SK-N-SH (cell line): ENCODE measurements around the gene ATM. TPM values are rescaled to one million over a fixed set of nuclear protein-coding genes. Genes with fewer than 3 reads are reported as not detected.

Experiments used
- CTCF ChIA-PET: fragments of 300-600, 350-600 bp; formaldehyde crosslinking; extraction: SDS; loops from one replicate; lab custom pipeline; 2021; lab: Yijun Ruan, JAX
- POLR2A ChIA-PET: fragments of 350-600 bp; sonication (Branson Sonifier 250); formaldehyde crosslinking; extraction: SDS; loops from one replicate; lab custom pipeline; 2020; ENCODE audit warnings: antibody characterized with exemption, inconsistent platforms; lab: Yijun Ruan, JAX
- DNase-seq: peaks from one replicate; pipeline ENCODE4 v3.0.0; 2012
- H2AFZ ChIP-seq: fragments of 200-600 bp; sonication (generic); 2 replicates; pipeline ENCODE4 v1.8.1; 2016; ENCODE audit warnings: antibody characterized with exemption, mild to moderate bottlenecking, low read depth
- H3F3A ChIP-seq: fragments of 200-600 bp; sonication (generic); replicated peaks from 2 replicates; pipeline ENCODE3; 2016; ENCODE audit warnings: antibody characterized with exemption, mild to moderate bottlenecking; ENCODE audit not compliant: insufficient read depth
- H3K27ac ChIP-seq, 2 experiments: fragments of 200-500 bp in 1 of 2; fragments of 200-600 bp in 1 of 2; sonication (Bioruptor generic) in 1 of 2; sonication (generic), shearing (Covaris generic) in 1 of 2; 2 replicates each; pipeline versions ENCODE4 v1.5.1 to v1.6.1; 2014 to 2016; ENCODE audit warnings: low read depth in 2 of 2, inconsistent platforms in 1 of 2, low read length in 1 of 2, mild to moderate bottlenecking in 1 of 2, mixed read lengths in 1 of 2
- H3K27me3 ChIP-seq: fragments of 200-600 bp; sonication (generic), shearing (Covaris generic); 2 replicates; pipeline ENCODE4 v1.6.1; 2016; ENCODE audit warnings: mixed run types; ENCODE audit not compliant: insufficient read depth
- H3K36me3 ChIP-seq, 2 experiments: fragments of 200-500 bp in 1 of 2; fragments of 200-600 bp in 1 of 2; sonication (Bioruptor generic) in 1 of 2; sonication (generic) in 1 of 2; replicated peaks in 1 of 2; 2 replicates each; pipeline versions ENCODE3 to v1.5.1; 2014 to 2016; ENCODE audit warnings: low read length in 1 of 2, mild to moderate bottlenecking in 1 of 2; ENCODE audit not compliant: insufficient read depth in 2 of 2, control insufficient read depth in 1 of 2
- H3K4me1 ChIP-seq, 2 experiments: fragments of 200-500 bp in 1 of 2; fragments of 200-600 bp in 1 of 2; sonication (Bioruptor generic) in 1 of 2; sonication (generic), shearing (Covaris generic) in 1 of 2; 2 replicates each; pipeline versions ENCODE4 v1.5.1 to v1.6.1; 2014 to 2016; ENCODE audit warnings: low read depth in 1 of 2, low read length in 1 of 2, mixed run types in 1 of 2; ENCODE audit not compliant: insufficient read depth in 2 of 2, control insufficient read depth in 1 of 2
- H3K4me2 ChIP-seq: fragments of 200-600 bp; sonication (generic), shearing (Covaris generic); 2 replicates; pipeline ENCODE4 v1.6.1; 2017; ENCODE audit warnings: mixed run types
- H3K4me3 ChIP-seq, 2 experiments: fragments of 200-500 bp in 1 of 2; fragments of 200-600 bp in 1 of 2; sonication (Bioruptor generic) in 1 of 2; sonication (generic), shearing (Covaris generic) in 1 of 2; 2 replicates each; pipeline versions ENCODE4 v1.5.1 to v1.8.1; 2014 to 2016; ENCODE audit warnings: low read depth in 2 of 2, inconsistent platforms in 1 of 2, low read length in 1 of 2, mild to moderate bottlenecking in 1 of 2, mixed read lengths in 1 of 2, moderate library complexity in 1 of 2
- H3K79me2 ChIP-seq: fragments of 200-600 bp; sonication (generic); 2 replicates; pipeline ENCODE4 v1.8.1; 2017; ENCODE audit warnings: mild to moderate bottlenecking; ENCODE audit not compliant: insufficient read depth
- H3K9ac ChIP-seq: fragments of 200-600 bp; sonication (generic); 2 replicates; pipeline ENCODE4 v1.6.1; 2017; ENCODE audit warnings: mixed run types
- H3K9me2 ChIP-seq: fragments of 200-600 bp; sonication (generic); 2 replicates; pipeline ENCODE4 v1.6.1; 2017; ENCODE audit warnings: mixed run types
- H3K9me3 ChIP-seq: fragments of 200-600 bp; sonication (generic); 2 replicates; pipeline ENCODE4 v1.6.1; 2017; ENCODE audit warnings: mixed run types, mild to moderate bottlenecking, moderate library complexity
- H4K20me1 ChIP-seq: fragments of 200-600 bp; sonication (generic); 2 replicates; pipeline ENCODE4 v1.6.1; 2017; ENCODE audit warnings: mild to moderate bottlenecking, mixed run types; ENCODE audit not compliant: insufficient read depth
- CHD2 ChIP-seq: fragments of 150-350 bp; IDR thresholded peaks from 2 replicates; pipeline ENCODE4 v1.6.1; 2018; ENCODE audit warnings: low read length; ENCODE audit not compliant: partially characterized antibody
- ELF1 ChIP-seq: IDR thresholded peaks from 2 replicates; pipeline ENCODE4 v1.4.0; 2012
- EP300 ChIP-seq, 2 experiments: IDR thresholded peaks; 2 replicates each; pipeline versions ENCODE4 v1.4.0 to v1.6.1; 2012; ENCODE audit warnings: borderline replicate concordance in 1 of 2, low read depth in 1 of 2, low read length in 1 of 2
- FOXM1 ChIP-seq: IDR thresholded peaks from 2 replicates; pipeline ENCODE4 v1.4.0; 2012; ENCODE audit warnings: low read depth, mild to moderate bottlenecking
- GABPA ChIP-seq: IDR thresholded peaks from 2 replicates; pipeline ENCODE4 v1.4.0; 2012; ENCODE audit warnings: low read depth, mild to moderate bottlenecking
- GATA2 ChIP-seq: sonication (generic); formaldehyde crosslinking; IDR thresholded peaks from 2 replicates; pipeline ENCODE4 v1.5.0; 2020; ENCODE audit warnings: mild to moderate bottlenecking, missing genetic modification reagents
- JUND ChIP-seq: IDR thresholded peaks from 2 replicates; pipeline ENCODE4 v1.4.0; 2012
- MEF2A ChIP-seq: IDR thresholded peaks from 2 replicates; pipeline ENCODE4 v1.4.0; 2012; ENCODE audit warnings: low read depth, borderline replicate concordance
- MXI1 ChIP-seq: IDR thresholded peaks from 2 replicates; pipeline ENCODE4 v1.6.1; 2012; ENCODE audit warnings: mild to moderate bottlenecking, low read depth, low read length, improper control_type of control experiment
- NFIC ChIP-seq: IDR thresholded peaks from 2 replicates; pipeline ENCODE4 v1.4.0; 2012; ENCODE audit warnings: borderline replicate concordance
- NRF1 ChIP-seq: IDR thresholded peaks from 2 replicates; pipeline ENCODE4 v1.6.1; 2012; ENCODE audit warnings: low read depth, mild to moderate bottlenecking, low read length
- RXRA ChIP-seq: IDR thresholded peaks from 2 replicates; pipeline ENCODE4 v1.4.0; 2012; ENCODE audit warnings: low read depth, mild to moderate bottlenecking, borderline replicate concordance
- SIN3A ChIP-seq: IDR thresholded peaks from 2 replicates; pipeline ENCODE4 v1.6.1; 2012; ENCODE audit warnings: low read depth, mild to moderate bottlenecking, low read length, moderate library complexity, borderline replicate concordance
- SMC3 ChIP-seq: IDR thresholded peaks from 2 replicates; pipeline ENCODE4 v1.6.1; 2012; ENCODE audit warnings: low read depth, low read length, improper control_type of control experiment
- TAF1 ChIP-seq: IDR thresholded peaks from 2 replicates; pipeline ENCODE4 v1.6.1; 2012; ENCODE audit warnings: low read depth, mild to moderate bottlenecking, low read length, moderate library complexity, borderline replicate concordance
- TCF12 ChIP-seq: IDR thresholded peaks from 2 replicates; pipeline ENCODE4 v1.4.0; 2012
- TEAD4 ChIP-seq: IDR thresholded peaks from 2 replicates; pipeline ENCODE4 v1.4.0; 2012; ENCODE audit warnings: mild to moderate bottlenecking, borderline replicate concordance; ENCODE audit not compliant: insufficient read depth
- WGBS: methylation state at CpG from one replicate; pipeline ENCODE4 v1.1.6; 2017; ENCODE audit warnings: low lambda C conversion rate; 5-methylcytosine and 5-hydroxymethylcytosine counted together
- polyA plus RNA-seq, 3 experiments: library from polyadenylated mRNA; depleted of rRNA; stranded (reverse); fragments of >200 nt; gene quantifications; 2 replicates each; pipeline ENCODE4 v1.2.3, GENCODE V29; 2012
- TF ChIP-seq, protein P1 (sequence below): IDR thresholded peaks from 2 replicates; pipeline ENCODE4 v1.6.1; 2012; ENCODE audit warnings: mild to moderate bottlenecking, low read depth, low read length, moderate library complexity
- TF ChIP-seq, protein P2 (sequence below): fragments of 150-350 bp; IDR thresholded peaks from 2 replicates; pipeline ENCODE4 v1.6.1; 2016; ENCODE audit warnings: mild to moderate bottlenecking, low read depth, low read length
- TF ChIP-seq, protein P3 (sequence below): IDR thresholded peaks from 2 replicates; pipeline ENCODE4 v1.4.0; 2012; ENCODE audit warnings: low read depth, borderline replicate concordance

ATM gene
- polyA plus RNA-seq, 1 of the 3 experiments (the other 2 are of a cell fraction): 14.1 TPM

- Histone ChIP-seq H3K9me3 (no peaks in the 10 kb centered on the region), H3K27me3 (no peaks in the 10 kb centered on the region), H3K4me1 (no peaks in the 10 kb centered on the region; a peak in 1 of 4 replicates), H3K79me2 (peaks cover 94% of the 10 kb centered on the region), H2AFZ (no peak overlapping the region), H3K4me3 (no peak overlapping the region), H3K4me2 (no peak overlapping the region), H3K36me3 (peaks cover 18 to 34% of the 10 kb centered on the region in 2 experiments), H4K20me1 (no peaks in the 10 kb centered on the region), H3F3A (no peaks in the 10 kb centered on the region), H3K9me2 (no peaks in the 10 kb centered on the region), H3K27ac (no peak overlapping the region), H3K9ac (no peak overlapping the region)
- POLR2A ChIA-PET: no interaction called here
- WGBS: 82% methylated on average over 2 of the region's 2 CpGs
- no peak for DNase-seq
- CTCF ChIA-PET: no interaction called here
- TF ChIP-seq, protein P1, sequence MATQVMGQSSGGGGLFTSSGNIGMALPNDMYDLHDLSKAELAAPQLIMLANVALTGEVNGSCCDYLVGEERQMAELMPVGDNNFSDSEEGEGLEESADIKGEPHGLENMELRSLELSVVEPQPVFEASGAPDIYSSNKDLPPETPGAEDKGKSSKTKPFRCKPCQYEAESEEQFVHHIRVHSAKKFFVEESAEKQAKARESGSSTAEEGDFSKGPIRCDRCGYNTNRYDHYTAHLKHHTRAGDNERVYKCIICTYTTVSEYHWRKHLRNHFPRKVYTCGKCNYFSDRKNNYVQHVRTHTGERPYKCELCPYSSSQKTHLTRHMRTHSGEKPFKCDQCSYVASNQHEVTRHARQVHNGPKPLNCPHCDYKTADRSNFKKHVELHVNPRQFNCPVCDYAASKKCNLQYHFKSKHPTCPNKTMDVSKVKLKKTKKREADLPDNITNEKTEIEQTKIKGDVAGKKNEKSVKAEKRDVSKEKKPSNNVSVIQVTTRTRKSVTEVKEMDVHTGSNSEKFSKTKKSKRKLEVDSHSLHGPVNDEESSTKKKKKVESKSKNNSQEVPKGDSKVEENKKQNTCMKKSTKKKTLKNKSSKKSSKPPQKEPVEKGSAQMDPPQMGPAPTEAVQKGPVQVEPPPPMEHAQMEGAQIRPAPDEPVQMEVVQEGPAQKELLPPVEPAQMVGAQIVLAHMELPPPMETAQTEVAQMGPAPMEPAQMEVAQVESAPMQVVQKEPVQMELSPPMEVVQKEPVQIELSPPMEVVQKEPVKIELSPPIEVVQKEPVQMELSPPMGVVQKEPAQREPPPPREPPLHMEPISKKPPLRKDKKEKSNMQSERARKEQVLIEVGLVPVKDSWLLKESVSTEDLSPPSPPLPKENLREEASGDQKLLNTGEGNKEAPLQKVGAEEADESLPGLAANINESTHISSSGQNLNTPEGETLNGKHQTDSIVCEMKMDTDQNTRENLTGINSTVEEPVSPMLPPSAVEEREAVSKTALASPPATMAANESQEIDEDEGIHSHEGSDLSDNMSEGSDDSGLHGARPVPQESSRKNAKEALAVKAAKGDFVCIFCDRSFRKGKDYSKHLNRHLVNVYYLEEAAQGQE: no peak
- TF ChIP-seq SMC3: no peak
- TF ChIP-seq CHD2: no peak
- TF ChIP-seq RXRA: no peak
- no peak for TF ChIP-seq SIN3A
- no peak for TF ChIP-seq ELF1
- no peak for TF ChIP-seq EP300 (IDR thresholded peaks at IDR 0.05; ENCODE audit: borderline replicate concordance in 1 of 2, low read depth in 1 of 2, low read length in 1 of 2)
- TF ChIP-seq, protein P2, sequence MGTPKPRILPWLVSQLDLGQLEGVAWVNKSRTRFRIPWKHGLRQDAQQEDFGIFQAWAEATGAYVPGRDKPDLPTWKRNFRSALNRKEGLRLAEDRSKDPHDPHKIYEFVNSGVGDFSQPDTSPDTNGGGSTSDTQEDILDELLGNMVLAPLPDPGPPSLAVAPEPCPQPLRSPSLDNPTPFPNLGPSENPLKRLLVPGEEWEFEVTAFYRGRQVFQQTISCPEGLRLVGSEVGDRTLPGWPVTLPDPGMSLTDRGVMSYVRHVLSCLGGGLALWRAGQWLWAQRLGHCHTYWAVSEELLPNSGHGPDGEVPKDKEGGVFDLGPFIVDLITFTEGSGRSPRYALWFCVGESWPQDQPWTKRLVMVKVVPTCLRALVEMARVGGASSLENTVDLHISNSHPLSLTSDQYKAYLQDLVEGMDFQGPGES: no peak
- no peak for TF ChIP-seq MEF2A
- TF ChIP-seq TEAD4: no peak
- no peak for TF ChIP-seq TCF12
- no peak for TF ChIP-seq NRF1
- no peak for TF ChIP-seq GABPA
- TF ChIP-seq MXI1: no peak
- TF ChIP-seq GATA2: no peak
- TF ChIP-seq, protein P3, sequence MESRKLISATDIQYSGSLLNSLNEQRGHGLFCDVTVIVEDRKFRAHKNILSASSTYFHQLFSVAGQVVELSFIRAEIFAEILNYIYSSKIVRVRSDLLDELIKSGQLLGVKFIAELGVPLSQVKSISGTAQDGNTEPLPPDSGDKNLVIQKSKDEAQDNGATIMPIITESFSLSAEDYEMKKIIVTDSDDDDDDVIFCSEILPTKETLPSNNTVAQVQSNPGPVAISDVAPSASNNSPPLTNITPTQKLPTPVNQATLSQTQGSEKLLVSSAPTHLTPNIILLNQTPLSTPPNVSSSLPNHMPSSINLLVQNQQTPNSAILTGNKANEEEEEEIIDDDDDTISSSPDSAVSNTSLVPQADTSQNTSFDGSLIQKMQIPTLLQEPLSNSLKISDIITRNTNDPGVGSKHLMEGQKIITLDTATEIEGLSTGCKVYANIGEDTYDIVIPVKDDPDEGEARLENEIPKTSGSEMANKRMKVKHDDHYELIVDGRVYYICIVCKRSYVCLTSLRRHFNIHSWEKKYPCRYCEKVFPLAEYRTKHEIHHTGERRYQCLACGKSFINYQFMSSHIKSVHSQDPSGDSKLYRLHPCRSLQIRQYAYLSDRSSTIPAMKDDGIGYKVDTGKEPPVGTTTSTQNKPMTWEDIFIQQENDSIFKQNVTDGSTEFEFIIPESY: no peak
- TF ChIP-seq JUND: no peak
- TF ChIP-seq TAF1: no peak
- no peak for TF ChIP-seq NFIC
- TF ChIP-seq FOXM1: no peak
These were observed 9.1 kb upstream of the ATM start for GRCh38 chr11:108213784-108214183.
